Activated naive CD8-positive, alpha-beta T cell treated with anti-CD3 and anti-CD28 coated beads, Interleukin-2, amount 50 U/mL, for 16 hours (primary cell): Measurements from ENCODE around the gene PHACTR3.
"Not testable (repeated sequence)": the region's sequence is repeated elsewhere in the genome, so short reads cannot be mapped to it uniquely, and the experiment has no call there.

Experiments
- DNase-seq: peaks from one replicate; pipeline ENCODE4 v3.0.0-alpha.2; 2020; ENCODE audit warnings: low read depth, low spot score

PHACTR3 gene

DNA sequence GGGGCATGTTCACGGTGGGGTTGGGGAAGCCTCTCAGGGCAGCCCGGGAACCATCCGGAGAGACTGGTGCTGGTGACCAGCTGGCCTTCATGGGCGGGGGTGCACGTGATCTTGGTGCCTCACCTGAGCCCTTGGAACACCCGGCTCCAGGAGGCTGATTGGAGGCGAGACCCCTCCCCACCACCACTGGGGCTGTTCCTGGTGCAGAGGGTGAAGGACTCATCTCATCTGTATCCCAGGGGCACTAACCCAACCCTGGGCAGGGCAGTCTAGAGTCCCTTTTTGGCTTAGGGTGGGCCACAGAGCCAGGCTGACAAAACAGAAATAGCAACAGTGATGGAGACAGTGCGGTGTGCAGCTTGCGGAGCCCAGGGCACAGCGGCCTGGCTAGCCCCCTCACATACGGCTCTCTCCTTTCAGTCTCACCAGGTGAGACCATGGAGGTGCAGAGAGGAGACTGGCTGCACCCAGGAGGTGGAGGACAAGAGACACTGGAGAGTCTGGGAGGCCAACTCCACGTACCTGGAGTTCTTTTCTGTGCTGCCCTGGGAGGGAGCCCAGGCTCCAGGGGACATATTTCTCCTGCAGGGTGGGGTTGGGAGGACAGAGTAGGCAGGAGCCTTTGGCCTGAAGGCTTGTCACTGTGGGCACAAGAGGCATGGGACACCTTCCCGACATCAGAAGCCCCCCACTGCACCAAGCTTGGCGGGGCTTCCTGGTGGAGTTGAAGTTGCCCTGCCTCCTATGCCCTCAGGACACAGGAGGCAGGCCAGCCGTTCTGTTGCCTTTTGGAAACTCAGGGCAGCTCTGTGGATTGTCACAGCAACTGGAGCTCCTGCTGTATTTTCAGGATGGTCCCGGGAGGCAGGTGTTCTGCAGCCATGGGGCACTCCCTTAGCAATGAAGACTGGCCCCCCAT, 223.1 kb downstream of the PHACTR3 start:
- DNase-seq: no peak

DNA sequence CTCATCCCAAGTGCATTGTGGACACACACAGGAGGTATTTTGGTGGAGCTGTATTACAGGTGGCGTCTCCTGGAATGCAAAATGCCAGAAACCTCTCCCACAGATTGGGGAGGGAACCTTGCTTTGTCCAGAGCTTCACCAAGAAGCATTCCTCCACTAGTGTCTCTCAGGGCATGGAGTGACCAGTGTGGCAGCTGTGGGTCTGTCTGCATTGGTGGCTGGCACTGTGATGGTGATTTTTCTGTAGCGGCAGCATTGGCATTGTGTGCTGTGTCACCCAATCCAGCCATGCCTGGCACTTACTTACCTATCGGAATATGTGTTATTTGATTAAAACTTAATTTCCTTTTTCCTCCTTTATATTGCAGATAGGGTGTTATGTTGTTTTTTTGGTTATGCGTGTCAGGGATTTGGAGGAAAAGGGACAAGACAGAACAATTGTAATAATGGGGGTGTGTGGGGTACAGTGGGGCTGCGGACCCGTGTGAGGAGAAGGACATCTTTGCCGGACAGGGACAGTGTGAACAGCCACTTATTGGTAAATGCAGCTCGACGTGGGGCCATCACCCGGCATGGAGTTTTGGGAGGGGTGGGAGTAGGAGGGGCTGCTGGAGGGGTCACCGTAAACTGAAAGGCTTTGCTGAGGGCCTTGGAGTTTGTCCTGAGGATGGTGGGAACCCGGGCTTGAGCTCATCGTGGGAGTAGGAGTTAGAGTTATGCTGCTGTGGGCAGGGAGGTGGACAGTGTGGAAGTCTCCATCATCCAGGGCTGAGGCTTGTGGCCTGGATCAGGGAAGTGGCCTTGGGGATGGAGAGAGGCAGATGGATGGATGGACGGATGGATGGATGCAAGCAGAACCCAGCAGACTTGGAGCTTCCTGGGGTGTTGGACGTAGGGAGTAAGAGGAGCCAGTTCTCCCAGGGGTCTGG, 224.0 kb downstream of the PHACTR3 start:
- DNase-seq: no peak

DNA sequence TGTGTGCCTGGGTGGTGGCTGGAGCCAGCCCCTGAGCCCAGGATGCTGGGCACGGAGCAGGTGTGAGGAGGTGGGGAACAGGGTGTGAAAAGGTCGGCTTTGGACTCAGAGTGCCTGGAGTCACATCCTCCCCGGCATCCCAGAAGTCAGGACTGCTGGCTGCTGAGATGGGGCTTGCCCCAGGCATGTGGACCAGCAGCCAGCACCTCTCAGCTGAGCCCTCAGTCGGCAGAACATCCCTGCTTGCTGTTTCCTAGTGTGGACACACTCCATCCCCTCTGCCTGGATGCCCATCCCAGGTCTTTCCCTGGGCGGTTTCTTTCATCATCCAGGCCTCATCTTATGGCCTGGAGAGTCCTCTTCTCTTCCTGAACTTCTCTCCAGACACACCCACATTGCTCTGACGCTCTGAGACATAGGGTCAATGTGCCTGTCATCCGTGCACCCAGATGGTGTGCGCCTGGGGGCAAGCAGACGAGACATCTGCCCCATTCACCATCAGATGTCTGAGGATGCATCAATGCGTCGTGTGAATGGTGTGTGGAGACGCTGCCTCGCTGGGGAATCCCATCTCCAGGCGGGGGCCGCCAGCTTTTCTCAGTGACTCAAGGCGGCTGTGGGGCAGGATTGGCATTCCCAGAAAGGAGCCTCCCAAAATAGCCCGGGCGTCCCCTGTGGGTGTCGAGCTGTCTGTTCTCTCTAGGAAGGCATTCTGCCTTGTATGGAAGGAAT, 224.9 kb downstream of the PHACTR3 start:
- no peak for DNase-seq

DNA sequence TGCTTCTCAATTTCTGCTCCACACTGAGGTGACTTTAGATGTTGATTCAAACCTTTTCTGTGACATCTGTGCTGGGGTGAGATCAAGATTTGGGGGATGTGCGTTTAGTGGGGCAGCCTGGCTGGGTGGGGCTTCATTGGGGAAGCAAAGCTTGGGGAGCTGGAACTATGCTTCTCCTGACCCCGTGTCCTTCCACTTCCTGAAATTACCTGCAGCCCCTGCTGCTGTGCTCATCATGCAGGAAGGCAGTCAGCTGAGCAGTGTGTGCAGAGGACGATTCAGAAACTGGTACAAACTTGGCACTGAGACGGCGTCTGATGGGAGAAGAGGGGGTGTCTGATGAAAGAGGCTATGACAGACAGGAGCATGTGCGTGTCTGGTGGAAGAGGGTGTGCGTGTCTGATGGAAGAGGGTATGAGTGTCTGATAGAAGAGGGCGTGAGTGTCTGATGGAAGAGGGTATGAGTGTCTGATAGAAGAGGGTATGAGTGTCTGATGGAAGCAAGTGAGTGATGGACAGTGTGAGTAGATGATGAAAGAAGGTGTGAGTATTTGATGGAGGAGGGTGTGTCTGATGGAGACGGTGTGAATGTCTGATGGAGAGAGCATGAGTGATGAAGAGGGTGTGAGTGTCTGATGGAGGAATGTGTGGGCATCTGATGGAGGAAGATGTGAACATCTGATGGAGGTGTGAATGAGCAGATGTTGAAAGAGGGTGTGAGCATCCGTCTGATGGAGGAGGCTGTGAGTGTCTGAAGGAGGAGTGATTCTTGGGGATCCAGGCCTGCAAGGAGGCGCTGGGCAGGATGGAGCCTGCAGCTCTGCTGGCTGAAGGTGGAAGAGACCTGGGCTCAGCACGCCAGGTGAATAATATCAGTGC, 225.7 kb downstream of the PHACTR3 start:
- DNase-seq: no peak

DNA sequence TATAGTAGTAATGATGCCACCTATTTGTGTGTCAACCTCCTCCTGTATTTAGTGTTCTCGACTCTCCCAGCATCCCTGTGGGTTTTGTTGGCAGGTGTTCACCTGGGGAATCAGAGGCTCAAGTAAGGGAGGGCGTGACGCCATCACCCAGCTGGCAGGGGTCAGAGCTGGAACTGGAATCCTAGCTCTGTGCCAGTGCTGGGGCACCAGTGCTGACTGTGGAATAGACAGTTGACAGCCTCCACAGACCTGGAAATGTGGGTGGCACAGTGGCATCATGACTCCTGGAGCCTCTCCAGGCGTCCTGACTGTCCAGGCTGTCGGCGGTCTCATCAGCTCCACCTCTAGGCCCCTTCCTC, 226.3 kb downstream of the PHACTR3 start:
- DNase-seq: no peak

DNA sequence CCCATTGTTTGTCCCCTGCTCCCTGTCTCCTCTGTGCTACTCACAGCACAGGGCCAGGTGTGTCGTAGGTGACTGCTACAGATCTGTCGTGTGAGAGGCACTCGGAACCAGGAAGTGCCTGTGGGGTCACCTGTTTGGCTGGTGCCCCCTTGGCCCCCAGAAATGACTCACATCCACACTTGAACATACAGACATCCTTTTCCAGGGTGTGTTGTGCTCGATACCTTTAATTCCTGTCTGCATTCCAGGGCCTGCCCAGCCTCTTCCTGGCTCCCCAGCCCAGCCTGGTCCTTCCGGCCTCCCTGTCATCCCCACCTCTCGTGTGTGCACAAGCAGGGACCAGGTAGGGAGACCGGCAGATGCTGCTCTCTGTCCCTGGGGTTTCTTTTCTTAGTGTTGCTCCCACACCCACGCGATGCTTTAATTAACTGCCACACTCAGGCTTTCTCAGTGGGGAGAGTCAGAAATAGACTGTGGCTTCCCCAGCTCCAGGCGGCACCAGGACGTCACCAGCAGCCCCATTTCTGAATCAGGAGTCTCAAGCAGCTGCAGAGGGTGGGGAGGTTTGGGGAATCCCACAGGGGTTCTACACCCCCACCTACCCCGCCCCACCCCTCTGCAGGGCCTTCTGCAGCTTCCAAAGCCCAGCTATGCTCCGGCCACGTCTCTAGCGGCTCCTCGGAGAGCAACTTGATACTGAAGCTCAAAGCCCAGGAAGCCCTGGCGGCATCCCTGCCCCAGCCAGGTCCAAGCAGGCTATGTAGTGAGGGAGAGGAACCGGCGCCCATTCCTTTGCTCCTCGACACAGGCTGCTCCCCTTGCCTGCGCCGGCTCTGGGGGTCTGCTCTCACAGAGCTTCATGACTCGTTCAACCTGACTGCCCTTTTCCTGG, 226.9 kb downstream of the PHACTR3 start:
- DNase-seq: no peak

DNA sequence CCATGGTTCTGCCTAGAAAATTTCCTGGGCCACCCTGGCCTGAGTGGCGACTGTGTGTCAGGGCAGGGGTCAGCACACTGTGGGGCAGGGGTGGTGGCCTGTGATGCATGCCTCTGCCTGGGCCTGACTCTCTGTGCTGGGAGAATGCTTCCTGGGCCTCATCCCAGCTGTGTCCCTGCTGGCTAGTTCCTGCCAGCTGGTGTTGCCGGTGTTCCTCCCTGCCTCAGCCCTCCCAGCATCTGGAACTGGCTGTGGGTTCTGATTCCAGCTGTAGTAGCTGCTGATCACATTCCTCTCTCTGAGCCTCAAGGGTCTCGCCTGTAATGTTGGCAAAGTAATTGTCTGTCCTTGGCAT, 227.6 kb downstream of the PHACTR3 start:
- no peak for DNase-seq

DNA sequence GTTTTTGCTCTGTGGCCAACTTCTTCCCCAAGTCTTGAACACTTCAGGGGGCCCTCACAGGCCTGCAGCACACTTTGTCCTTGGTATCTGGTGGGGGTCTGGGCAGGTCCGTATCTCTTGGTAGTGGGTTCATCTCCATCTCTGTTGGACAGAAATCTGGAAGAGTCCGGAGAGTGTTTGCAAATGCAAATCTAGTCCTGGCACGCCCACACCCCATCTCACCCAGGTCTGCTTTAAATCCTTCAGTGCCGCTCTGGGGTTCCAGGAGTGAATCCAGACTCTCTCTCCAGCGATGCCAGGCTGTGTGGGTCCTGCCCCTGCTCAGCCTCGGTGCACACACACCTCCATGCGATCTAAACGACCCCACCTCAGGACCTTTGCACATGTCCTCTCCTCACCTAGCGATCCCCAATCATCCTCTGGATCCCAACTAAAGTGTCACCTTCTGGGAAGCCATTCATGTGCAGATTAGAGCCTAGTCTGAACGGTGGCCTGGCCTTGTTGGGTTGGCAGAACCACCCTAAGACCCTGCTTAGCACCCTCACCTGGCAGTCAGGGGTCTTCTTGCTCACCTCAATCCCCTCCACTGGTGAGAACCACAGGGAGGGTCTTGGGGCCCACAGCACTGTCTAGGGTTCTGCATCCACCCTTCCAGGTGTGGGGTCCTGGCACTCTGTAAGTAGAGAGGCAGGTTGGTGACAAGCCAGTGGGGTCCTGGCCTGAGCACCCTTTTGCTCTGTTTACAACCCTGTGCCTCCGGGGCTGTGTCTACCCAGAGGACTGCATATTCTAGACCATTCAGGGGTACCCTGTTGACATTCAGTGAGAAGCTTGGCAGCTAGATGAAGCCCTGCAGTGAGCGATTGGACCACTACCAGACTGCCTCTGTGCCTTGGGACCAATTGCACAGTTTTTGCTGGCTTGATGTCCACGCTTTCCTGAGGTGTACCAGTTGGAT, 228.3 kb downstream of the PHACTR3 start:
- DNase-seq: no peak

DNA sequence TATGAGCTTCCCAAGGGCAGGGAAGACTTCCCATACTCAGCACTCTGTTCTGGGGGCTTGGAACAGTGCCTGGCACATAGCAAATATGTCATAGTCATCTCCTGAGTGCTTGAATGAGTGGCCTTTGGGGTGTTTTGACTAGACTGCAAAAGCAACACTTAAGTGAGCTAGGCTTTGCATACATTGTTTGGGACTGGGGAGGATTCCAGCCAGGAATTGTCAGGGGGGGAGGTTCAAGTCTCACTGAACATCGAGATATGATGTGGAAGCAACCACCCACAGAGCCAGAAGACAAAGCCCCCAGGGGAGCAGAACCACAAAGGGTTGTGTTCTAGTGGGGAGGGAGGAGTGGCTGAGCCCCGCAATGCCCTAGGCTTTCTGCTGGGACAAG, 230.7 kb downstream of the PHACTR3 start:
- no peak for DNase-seq

DNA sequence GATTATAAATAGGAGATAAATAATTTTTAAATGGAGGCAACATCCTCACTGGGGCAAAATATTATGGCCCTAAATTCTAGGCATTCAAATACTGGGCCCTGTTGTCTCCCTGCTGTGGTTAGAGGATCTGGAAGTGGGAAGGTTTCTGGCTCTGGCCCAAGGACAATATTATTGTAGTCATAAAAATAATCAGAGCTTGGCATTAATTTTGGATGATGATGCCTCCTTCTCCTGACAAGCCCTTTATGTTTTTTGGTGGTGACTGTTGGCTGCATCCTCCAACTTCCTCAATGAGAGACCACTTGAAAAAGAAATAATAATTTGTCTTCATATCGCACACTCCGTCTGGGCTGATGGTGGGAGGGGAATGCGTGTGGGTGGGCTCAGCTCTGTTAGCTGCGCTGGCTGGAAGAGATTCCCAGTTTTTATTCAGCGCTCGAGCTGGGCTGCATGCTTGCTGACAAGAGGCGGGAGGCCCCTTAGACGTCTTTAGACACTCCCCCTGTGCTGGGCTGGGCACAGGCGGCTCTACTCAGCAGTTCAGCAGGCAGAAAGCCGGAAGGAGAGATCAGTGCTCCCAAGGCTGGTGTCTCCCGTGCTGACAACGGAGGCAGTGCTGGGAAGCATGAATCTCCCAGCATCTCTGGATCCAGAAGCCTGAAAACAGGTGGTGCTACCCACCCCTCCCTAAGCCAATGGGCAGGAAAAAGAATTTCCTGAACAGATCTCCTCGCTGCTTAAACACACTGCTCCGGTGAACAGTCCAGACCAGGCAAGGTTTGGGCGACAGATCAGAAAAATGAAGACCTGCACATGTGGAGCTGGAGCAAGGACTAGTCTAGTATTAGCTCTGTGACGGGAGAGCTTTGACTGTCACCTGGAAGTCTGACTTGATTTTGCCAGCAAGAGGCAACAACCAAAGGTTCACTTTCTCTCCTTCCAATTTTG, 231.4 kb downstream of the PHACTR3 start:
- DNase-seq: no peak

DNA sequence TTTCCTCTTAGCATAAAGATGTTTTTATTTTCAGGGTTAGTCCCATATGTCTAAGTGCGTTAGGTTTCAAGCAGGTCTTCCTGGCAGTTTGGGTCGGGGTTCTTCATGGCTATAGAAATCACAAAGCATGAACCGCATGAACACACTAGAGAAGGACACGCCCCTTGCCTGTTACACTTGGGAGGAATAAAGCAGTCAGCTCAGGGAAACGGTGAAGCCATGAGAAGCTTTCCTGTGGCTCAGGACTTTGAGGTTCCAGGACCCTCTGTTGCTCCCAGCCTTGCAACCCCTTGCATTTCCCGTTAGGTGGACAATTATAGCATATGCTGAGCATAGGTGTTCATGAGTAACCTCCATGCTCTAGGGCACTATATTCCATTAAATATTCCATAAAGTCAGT, 232.4 kb downstream of the PHACTR3 start:
- DNase-seq: no peak

DNA sequence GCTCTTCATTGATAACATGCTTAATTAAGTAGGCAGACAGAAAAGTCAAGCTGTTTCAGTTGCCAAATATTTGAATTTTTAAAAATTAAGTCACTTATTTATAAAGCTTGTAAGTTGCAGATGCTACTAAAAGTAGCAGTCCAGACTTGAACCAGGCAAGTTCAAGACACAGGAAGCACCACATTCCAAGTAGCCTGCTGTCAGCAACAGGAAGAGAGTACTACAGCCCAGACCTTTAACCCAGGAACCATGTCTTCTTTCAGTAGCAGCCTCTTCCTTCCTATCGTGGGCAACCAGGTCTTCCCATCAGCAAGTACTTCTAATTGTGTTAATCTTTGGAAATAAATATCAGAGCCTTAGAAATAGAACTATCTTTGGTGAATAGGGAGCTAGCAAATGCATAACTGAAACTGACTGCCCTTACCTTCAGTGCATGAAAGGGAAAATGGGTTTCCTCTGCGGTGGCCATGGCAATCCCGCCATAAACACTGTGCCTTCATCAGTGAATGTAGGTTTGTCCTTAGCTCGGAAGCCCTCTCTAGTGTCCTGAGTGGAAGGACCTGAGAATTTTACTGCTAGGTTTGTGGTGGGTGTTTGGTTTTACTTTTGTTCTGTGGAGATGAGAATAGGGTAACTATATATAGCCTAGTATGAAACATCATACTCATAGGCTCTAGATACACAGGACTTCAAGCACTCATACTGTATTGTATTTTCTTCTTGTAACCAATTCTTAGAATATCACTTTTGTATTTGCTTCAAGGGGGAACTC, 233.5 kb downstream of the PHACTR3 start:
- DNase-seq: no peak

DNA sequence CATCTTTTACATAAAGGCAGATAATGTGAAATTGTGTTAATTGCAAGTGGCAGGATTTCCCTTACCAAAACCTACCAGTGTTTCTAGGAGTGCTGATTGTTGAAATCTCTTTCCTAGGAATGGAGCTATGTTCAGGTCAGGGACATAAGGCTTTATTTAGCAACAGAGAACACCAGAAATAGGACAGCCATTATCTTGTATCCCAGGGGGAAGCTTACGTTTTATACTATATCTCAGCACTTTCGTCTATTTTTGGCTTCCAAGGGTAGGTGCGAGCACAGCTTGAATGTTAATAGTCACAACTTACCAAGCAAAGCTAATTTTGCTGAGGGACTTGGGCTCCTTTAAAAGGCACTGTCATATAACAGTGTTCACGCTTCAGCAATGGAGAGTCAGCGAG, 235.1 kb downstream of the PHACTR3 start:
- no peak for DNase-seq

DNA sequence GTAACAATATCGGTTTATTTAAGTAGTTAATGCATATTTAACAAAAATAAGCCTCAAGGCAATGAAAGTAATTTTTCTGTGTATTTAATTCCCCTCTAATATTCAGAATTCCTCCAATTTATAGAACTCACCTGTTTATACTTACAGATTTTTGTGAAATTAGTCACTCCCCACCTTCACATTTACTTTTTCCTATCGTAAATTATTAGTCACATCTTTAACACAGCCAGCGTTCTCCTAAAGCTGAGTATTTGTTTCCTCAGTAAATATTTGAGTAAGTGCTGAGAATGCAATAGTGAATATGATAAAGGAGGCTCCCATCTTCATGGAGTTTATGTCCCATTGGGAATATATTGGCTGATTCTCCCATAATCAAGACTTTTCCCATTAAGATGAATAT, 241.1 kb downstream of the PHACTR3 start:
- DNase-seq: no peak

DNA sequence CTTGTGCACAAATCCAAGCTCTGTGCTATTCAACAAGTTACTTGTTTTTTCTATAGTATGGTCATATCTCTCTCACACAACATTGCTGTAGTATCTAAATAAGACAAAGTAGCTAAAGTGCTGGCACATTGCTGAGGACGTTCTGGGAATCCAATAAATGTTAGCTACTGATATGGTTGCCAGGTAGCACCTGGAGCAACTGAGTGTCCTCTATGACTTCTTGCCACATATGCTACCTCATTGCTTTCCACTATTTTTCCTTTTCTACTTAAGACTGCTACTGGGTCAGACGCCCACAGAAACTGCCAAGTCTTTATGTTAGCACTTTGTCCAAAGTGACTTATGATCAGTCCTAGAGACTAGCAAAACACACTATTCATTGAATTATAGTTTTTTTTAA, 243.8 kb downstream of the PHACTR3 start:
- no peak for DNase-seq

DNA sequence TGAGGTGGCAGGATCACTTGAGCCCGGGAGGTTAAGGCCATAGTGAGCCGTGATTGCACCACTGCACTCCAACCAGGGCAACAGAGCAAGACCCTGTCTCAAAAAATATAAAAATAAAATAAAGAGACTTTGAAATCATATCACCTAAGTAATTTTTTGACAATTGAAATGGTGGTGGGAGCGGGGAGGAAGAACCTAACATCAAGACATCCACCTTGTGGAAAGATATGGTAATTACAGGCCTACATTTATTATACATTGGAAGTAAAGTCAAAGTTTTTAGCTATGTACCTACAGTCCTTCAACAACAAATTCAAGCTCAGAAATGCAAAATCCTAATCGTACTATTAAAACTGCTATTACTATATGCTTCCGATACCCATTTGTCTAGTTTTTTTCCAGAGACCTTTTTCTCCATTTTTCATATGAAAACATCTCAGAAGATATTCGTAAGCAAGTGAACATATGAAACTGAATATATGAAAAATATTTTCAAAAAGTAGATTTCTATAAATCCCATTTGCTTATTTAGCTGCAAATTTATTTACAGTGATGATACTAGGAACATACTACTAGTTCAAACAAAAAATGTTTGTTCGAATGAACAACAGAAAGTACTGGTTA, 245.8 kb downstream of the PHACTR3 start:
- DNase-seq: no peak

DNA sequence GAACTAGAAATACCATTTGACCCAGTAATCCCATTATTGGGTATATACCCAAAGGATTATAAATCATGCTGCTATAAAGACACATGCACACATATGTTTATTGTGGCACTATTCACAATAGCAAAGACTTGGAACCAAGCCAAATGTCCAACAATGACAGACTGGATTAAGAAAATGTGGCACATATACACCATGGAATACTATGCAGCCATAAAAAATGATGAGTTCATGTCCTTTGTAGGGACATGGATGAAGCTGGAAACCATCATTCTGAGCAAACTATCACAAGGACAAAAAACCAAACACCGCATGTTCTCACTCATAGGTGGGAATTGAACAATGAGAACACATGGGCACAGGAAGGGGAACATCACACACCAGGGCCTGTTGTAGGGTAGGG, 252.2 kb downstream of the PHACTR3 start:
- DNase-seq: not testable (repeated sequence)
